Pancreas (tissue), 10 donors: ENCODE results near the gene FADD. TPM values are rescaled to one million over a fixed set of nuclear protein-coding genes. Genes with fewer than 3 reads are reported as not detected.

Experiments
- ATAC-seq, 4 donors: fragments of 200-7000 bp; cut with Tn5 transposase; one replicate each; pipeline versions ENCODE4 v1.8.0 to v1.9.1; 2020; ENCODE audit warnings: mild to moderate bottlenecking in 4 of 4, moderate library complexity in 4 of 4
- DNase-seq, 6 donors: peaks; one replicate each; pipeline ENCODE4 v3.0.0-alpha.2; 2020
- FAIRE-seq: peaks from 2 replicates; lab custom pipeline; 2012; peaks lifted over from hg19 to GRCh38; lab: Jason Lieb, UNC
- H3K27ac ChIP-seq, 4 donors: fragments of 200-600 bp; sonication (generic); 1 replicate in 3 of 4; 2 replicates in 1 of 4; pipeline versions ENCODE4 v1.5.0 to v1.8.0; 2020
- H3K27me3 ChIP-seq, 4 donors: fragments of 200-600 bp; one replicate each; pipeline ENCODE4 v1.8.0; 2021
- H3K36me3 ChIP-seq, 3 donors: fragments of 200-600 bp; sonication (generic) in 1 of 3; one replicate each; pipeline versions ENCODE4 v1.5.0 to v1.8.0; 2020 to 2021
- H3K4me1 ChIP-seq, 3 donors: fragments of 200-600 bp; one replicate each; pipeline ENCODE4 v1.8.0; 2021
- H3K4me3 ChIP-seq, 4 donors: fragments of 200-600 bp; sonication (generic) in 2 of 4; one replicate each; pipeline versions ENCODE4 v1.5.0 to v1.8.0; 2020 to 2021
- H3K9me3 ChIP-seq, 4 donors: fragments of 200-600 bp; one replicate each; pipeline ENCODE4 v1.8.0; 2021
- WGBS, 2 donors: extraction: QIAGEN DNeasy Blood & Tissue Kit; methylation state at CpG; one replicate each; pipeline ENCODE4 v1.1.7; 2013; 5-methylcytosine and 5-hydroxymethylcytosine counted together
- intact Hi-C, 3 donors: fragments of 100-400 bp; cut with DNase I; formaldehyde crosslinking; loops; one replicate each; pipeline versions ENCODE4 v1.11.1 to v1.14.2; 2022
- polyA plus RNA-seq, 2 donors: library from polyadenylated mRNA; stranded (reverse); fragments of 200-250 nt; gene quantifications; one replicate each; pipeline ENCODE4 v1.2.3, GENCODE V29; 2013
- total RNA-seq, 6 donors: library from RNA; stranded (reverse); fragmentation: NEBNext Ultra II Directional in 4 of 6; extraction: Animal tissue kit (Norgen Biotek cat#: 25700) in 4 of 6; gene quantifications; one replicate each; pipeline versions ENCODE4 v1.2.1 to v1.2.4, GENCODE V29; 2021 to 2023
- TF ChIP-seq, protein P1 (sequence below), 4 donors: fragments of 200-600 bp; sonication (generic) in 3 of 4; IDR thresholded peaks; one replicate each; pipeline versions ENCODE4 v1.5.0 to v1.8.0; 2021; ENCODE audit warnings: antibody characterized with exemption in 4 of 4
- donor health status: healthy with polysubstance abuse.
- donor health status: DM: no; HTN: no; CAD: no; lungs with moderate emphysema.
- donor health status: DM: no; HTN: no; CAD: no.
- donor health status: control.
- donor health status: control.
- donor health status: Bipolar disorder and iron deficiency.
- donor health status: DM: yes; HTN: yes; CAD: no.
- donor health status: DM: no; HTN: no; CAD: no.
- donor health status: DM: no; HTN: no; CAD: no.
- donor health status: DM: yes; HTN: yes; CAD: no.

The FADD gene
- total and polyA plus RNA-seq, 8 donors = 5.1 to 11.6 (median 7.6) TPM

DNA sequence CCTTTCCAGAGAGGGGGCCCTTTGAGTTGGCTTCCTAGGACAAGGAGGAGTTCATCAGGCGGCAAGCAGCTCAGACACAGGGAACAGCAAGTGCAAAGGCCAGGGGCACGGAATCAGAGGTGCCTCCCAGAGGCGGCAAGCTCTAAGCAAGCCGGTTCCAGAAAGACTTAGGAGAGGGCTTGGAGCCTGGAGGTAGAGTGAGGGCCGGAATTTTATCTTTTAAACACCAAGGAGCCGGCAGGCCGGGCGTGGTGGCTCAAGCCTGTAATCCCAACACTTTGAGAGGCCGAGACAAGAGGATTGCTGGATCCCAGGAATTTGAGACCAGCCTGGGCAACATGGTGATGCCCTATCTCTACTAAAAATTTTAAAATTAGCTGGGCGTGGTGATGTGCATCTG, 26.6 kb downstream of the FADD start:
- FAIRE-seq (no peak), DNase-seq (no peak), ATAC-seq (no peak)
- H3K9me3 ChIP-seq = no peaks in the 10 kb centered on the region
- H3K4me3 ChIP-seq = no peak overlapping the region
- H3K27ac ChIP-seq = no peak overlapping the region
- intact Hi-C loops = no loop called here
- H3K4me1 ChIP-seq = no peaks in the 10 kb centered on the region
- no peaks in the 10 kb centered on the region for H3K27me3 ChIP-seq
- H3K36me3 ChIP-seq = no peaks in the 10 kb centered on the region
- WGBS, 2 donors = 79 to 80% methylated on average over 10 of the region's 10 CpGs
- TF ChIP-seq, protein P1, sequence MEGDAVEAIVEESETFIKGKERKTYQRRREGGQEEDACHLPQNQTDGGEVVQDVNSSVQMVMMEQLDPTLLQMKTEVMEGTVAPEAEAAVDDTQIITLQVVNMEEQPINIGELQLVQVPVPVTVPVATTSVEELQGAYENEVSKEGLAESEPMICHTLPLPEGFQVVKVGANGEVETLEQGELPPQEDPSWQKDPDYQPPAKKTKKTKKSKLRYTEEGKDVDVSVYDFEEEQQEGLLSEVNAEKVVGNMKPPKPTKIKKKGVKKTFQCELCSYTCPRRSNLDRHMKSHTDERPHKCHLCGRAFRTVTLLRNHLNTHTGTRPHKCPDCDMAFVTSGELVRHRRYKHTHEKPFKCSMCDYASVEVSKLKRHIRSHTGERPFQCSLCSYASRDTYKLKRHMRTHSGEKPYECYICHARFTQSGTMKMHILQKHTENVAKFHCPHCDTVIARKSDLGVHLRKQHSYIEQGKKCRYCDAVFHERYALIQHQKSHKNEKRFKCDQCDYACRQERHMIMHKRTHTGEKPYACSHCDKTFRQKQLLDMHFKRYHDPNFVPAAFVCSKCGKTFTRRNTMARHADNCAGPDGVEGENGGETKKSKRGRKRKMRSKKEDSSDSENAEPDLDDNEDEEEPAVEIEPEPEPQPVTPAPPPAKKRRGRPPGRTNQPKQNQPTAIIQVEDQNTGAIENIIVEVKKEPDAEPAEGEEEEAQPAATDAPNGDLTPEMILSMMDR (IDR thresholded peaks at IDR 0.05) = no peak

DNA sequence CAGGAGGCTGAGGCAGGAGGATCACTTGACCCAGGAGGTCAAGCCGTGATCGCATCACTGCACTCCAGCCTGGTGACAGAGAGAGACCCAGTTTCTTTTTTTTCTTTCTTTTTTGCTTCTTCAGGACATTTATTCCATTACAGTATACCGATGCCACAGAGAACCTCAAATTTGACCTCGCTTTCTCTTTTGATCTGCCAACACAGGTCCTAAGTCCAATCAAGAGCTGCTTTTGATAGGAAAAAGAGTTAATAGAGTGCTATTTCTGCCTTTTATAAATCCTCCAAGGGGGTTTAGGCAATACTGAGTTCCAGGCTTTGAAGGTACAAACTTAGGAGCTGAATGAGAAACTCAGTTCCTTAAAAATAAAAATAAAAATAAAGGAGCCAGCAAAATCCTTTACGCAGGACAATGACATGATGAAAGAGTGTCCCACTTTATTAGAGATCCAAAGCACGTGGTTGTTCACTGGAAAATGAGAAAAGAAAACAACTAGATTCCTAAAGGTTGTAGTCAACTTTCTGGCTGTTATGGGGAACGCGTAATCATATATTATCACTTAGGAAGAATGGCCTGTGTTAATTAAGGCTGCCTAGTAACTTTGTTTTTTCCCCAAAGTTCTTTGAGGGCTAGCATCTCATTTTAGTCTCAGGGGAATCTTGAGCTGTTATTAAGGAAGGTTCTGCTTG, 27.2 kb downstream of the FADD start:
- no peak for FAIRE-seq
- Histone ChIP-seq H3K27ac (no peak overlapping the region), H3K36me3 (no peaks in the 10 kb centered on the region), H3K27me3 (no peaks in the 10 kb centered on the region), H3K4me1 (no peaks in the 10 kb centered on the region), H3K9me3 (no peaks in the 10 kb centered on the region), H3K4me3 (no peak overlapping the region)
- TF ChIP-seq, protein P1 (IDR thresholded peaks at IDR 0.05) = no peak
- ATAC-seq = no peak
- 82 to 89% methylated on average over 8 of the region's 8 CpGs for WGBS, 2 donors
- no peak for DNase-seq
- intact Hi-C loops = no loop called here

- intact Hi-C loops = no loop called here
- Histone ChIP-seq H3K36me3 (no peaks in the 10 kb centered on the region), H3K4me3 (no peak overlapping the region), H3K4me1 (no peaks in the 10 kb centered on the region), H3K27me3 (no peaks in the 10 kb centered on the region), H3K9me3 (no peaks in the 10 kb centered on the region), H3K27ac (no peak overlapping the region)
- 69 to 77% methylated on average over 22 of the region's 22 CpGs for WGBS, 2 donors
- TF ChIP-seq, protein P1 (IDR thresholded peaks at IDR 0.05) = no peak
- no peak for DNase-seq
- no peak for FAIRE-seq
- ATAC-seq = no peak
Observed at GRCh38 chr11:70230840-70231710, 28.0 kb downstream of the FADD start.

DNA sequence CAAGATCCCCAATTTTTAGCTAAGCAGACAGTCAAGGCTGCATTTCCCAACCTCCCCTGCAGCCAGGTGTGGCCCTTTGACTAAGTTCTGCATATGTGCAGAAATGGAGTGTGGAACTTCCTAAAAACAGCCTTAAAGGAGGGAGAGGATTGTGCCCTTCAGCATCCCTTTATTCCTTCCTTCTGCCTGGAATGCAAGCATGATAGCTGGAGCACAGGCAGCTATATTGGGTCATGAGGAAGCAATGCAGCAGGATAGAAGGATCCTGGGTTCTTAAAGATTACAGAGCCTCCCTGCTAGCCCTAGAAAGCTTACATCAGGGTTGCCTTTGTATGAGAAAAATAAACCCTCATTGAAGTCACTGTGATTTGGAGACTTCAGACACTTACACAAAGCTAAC, 29.9 kb downstream of the FADD start:
- no peaks in the 10 kb centered on the region for H3K9me3 ChIP-seq
- intact Hi-C loops = no loop called here
- DNase-seq (no peak), FAIRE-seq (no peak), ATAC-seq (no peak)
- no peaks in the 10 kb centered on the region for H3K4me1 ChIP-seq
- H3K36me3 ChIP-seq = no peaks in the 10 kb centered on the region
- H3K4me3 ChIP-seq = no peak overlapping the region
- peak overlapping the region in 1 of 4 donors; percentile 41 for H3K27ac ChIP-seq
- H3K27me3 ChIP-seq = no peaks in the 10 kb centered on the region
- TF ChIP-seq, protein P1 (IDR thresholded peaks at IDR 0.05) = no peak
